HepG2 (cell line): Measurements from ENCODE around the gene EFHD2. TPM values are rescaled to one million over a fixed set of nuclear protein-coding genes. Genes with fewer than 3 reads are reported as not detected.

Source experiments
- ASH2L ChIP-seq: fragments of 300-600, 200-600 bp; sonication (generic); IDR thresholded peaks from 2 replicates; pipeline ENCODE4 v1.7.0; 2017; ENCODE audit warnings: low read depth, mild to moderate bottlenecking, moderate library complexity, mixed read lengths, low read length; ENCODE audit not compliant: insufficient read length
- CCDC6 ChIP-seq: sonication (generic); formaldehyde crosslinking; IDR thresholded peaks from 2 replicates; pipeline ENCODE4 v1.8.1; 2022; ENCODE audit warnings: mild to moderate bottlenecking, missing genetic modification reagents, moderate library complexity
- DNMT1 ChIP-seq: sonication (generic); formaldehyde crosslinking; IDR thresholded peaks from 2 replicates; pipeline ENCODE4 v1.5.1; 2020; ENCODE audit warnings: mild to moderate bottlenecking, missing genetic modification reagents
- EED ChIP-seq: sonication (generic); formaldehyde crosslinking; IDR thresholded peaks from 2 replicates; pipeline ENCODE4 v1.5.0; 2020; ENCODE audit warnings: mild to moderate bottlenecking, missing genetic modification reagents
- GFI1 ChIP-seq: sonication (generic); formaldehyde crosslinking; IDR thresholded peaks from 2 replicates; pipeline ENCODE4 v1.5.0; 2020; ENCODE audit warnings: missing genetic modification reagents, mild to moderate bottlenecking, borderline replicate concordance
- HNF4A ChIP-seq: sonication (generic); formaldehyde crosslinking; IDR thresholded peaks from 2 replicates; pipeline ENCODE4 v1.4.0; 2020; ENCODE audit warnings: missing genetic modification reagents
- HNRNPLL ChIP-seq: fragments of 200-400 bp; formaldehyde crosslinking; IDR thresholded peaks from 2 replicates; pipeline ENCODE4 v1.6.1; 2017; ENCODE audit warnings: mild to moderate bottlenecking, low read depth, low read length; ENCODE audit not compliant: poor library complexity, severe bottlenecking
- NAIF1 ChIP-seq: sonication (generic); formaldehyde crosslinking; IDR thresholded peaks from 2 replicates; pipeline ENCODE4 v1.5.0; 2020; ENCODE audit warnings: mild to moderate bottlenecking, missing genetic modification reagents, borderline replicate concordance
- PHF21A ChIP-seq: sonication (generic); formaldehyde crosslinking; IDR thresholded peaks from 2 replicates; pipeline ENCODE4 v1.5.0; 2020; ENCODE audit warnings: mild to moderate bottlenecking, missing genetic modification reagents
- RAD51 ChIP-seq: fragments of 450-650 bp; IDR thresholded peaks from 2 replicates; pipeline ENCODE4 v1.6.1; 2016; ENCODE audit warnings: borderline replicate concordance
- RCOR2 ChIP-seq: IDR thresholded peaks from 2 replicates; pipeline ENCODE4 v1.6.1; 2016; ENCODE audit warnings: missing biosample characterization, missing genetic modification reagents
- SCMH1 ChIP-seq: sonication (generic); formaldehyde crosslinking; IDR thresholded peaks from 2 replicates; pipeline ENCODE4 v1.9.0; 2021; ENCODE audit warnings: missing genetic modification reagents, mild to moderate bottlenecking, borderline replicate concordance
- ZMAT3 ChIP-seq: sonication (generic); formaldehyde crosslinking; conservative IDR thresholded peaks from 2 replicates; pipeline ENCODE4 v1.7.0; 2021; ENCODE audit warnings: missing genetic modification reagents
- ZNF205 ChIP-seq: IDR thresholded peaks from 2 replicates; pipeline ENCODE4 v1.6.1; 2018; ENCODE audit warnings: missing biosample characterization, missing genetic modification reagents
- ZNF251 ChIP-seq: sonication (generic); formaldehyde crosslinking; IDR thresholded peaks from 2 replicates; pipeline ENCODE4 v1.9.0; 2021; ENCODE audit warnings: mild to moderate bottlenecking, missing genetic modification reagents
- ZNF30 ChIP-seq: sonication (generic); formaldehyde crosslinking; IDR thresholded peaks from 2 replicates; pipeline ENCODE4 v1.5.0; 2020; ENCODE audit warnings: mild to moderate bottlenecking, missing genetic modification reagents
- ZNF333 ChIP-seq: sonication (generic); formaldehyde crosslinking; IDR thresholded peaks from 2 replicates; pipeline ENCODE4 v1.4.0; 2020; ENCODE audit warnings: mild to moderate bottlenecking, missing genetic modification reagents, borderline replicate concordance
- ZNF367 ChIP-seq: sonication (generic); formaldehyde crosslinking; IDR thresholded peaks from 2 replicates; pipeline ENCODE4 v1.4.0; 2020; ENCODE audit warnings: missing genetic modification reagents, borderline replicate concordance
- ZNF616 ChIP-seq: sonication (generic); formaldehyde crosslinking; IDR thresholded peaks from 2 replicates; pipeline ENCODE4 v1.5.0; 2020; ENCODE audit warnings: low read depth, mild to moderate bottlenecking, missing genetic modification reagents
- ZNF788 ChIP-seq: sonication (generic); formaldehyde crosslinking; IDR thresholded peaks from 2 replicates; pipeline ENCODE4 v1.5.0; 2020; ENCODE audit warnings: mild to moderate bottlenecking, missing genetic modification reagents, borderline replicate concordance
- polyA plus RNA-seq, 8 experiments: library from polyadenylated mRNA; depleted of rRNA in 3 of 8; stranded (reverse) in 7 of 8; unstranded in 1 of 8; fragments of >200 nt; fragmentation: Illumina TruSeq in 4 of 8; extraction: Trizol in 4 of 8; gene quantifications; 2 replicates each; pipeline versions ENCODE4 v1.2.1 to v1.2.3, GENCODE V29; 2011 to 2016; ENCODE audit warnings: low read depth in 4 of 8, missing spikeins in 1 of 8, mixed read lengths in 1 of 8; ENCODE audit not compliant: insufficient read depth in 1 of 8
- total RNA-seq, 5 experiments: library from RNA; depleted of rRNA; stranded (reverse); fragments of >200 nt; fragmentation: Illumina TruSeq; extraction: Trizol; gene quantifications; 2 replicates each; pipeline ENCODE4 v1.2.3, GENCODE V29; 2016; ENCODE audit warnings: low read depth in 1 of 5
- TF ChIP-seq, protein P1 (sequence below): sonication (generic); formaldehyde crosslinking; IDR thresholded peaks from 2 replicates; pipeline ENCODE4 v1.5.1; 2020; ENCODE audit warnings: mild to moderate bottlenecking, missing genetic modification reagents, moderate library complexity
- TF ChIP-seq, protein P2 (sequence below): IDR thresholded peaks from 2 replicates; pipeline ENCODE4 v1.6.1; 2012; ENCODE audit warnings: inconsistent platforms
- TF ChIP-seq, protein P3 (sequence below): IDR thresholded peaks from 2 replicates; pipeline ENCODE4 v1.6.1; 2012; ENCODE audit warnings: low read length, improper control_type of control experiment
- TF ChIP-seq, protein P4 (sequence below): sonication (generic); IDR thresholded peaks from 2 replicates; pipeline ENCODE4 v1.6.1; 2016; ENCODE audit warnings: low read depth, borderline replicate concordance

EFHD2 gene
- total and polyA plus RNA-seq, 2 of the 13 experiments (the other 11 are each of a cell fraction or from before 2014, with no cell fraction given): 9.4 to 12.7 TPM

DNA sequence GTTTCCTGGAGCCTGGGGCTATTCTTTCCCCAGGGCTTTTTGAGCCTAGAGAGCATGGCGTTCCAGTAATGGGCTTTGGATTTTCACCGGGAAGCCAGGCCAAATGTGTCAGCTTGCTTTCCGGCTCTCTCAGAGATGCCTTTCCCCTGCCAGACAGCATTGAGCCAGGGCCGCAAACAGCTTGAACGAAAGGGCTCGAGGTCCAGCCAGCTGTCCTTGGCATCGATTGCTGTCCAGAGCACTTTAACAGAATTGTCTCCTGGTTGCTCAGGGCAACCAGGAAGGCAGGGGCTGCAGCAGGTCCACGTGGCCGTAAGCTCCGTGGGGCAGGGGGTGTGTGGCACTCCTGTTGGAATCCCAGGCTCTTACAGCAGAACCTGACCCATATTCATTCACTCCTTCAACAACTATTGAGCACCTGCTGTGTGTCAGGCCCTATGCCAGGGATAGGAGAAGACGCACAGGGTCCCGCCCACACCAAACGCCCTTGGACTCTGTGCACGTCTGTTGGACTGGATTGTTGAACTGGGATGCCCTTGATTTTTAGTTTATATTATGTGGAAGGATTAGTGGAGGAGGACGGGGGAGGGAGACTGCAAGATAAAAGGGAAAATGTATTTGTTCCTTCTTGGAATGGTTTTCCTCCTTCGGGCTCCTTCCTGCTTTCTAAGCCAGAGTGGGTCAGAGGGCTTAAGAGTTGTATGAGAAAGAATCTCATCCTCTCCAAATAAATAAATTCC, 38.7 kb upstream of the EFHD2 start (continued):
- TF ChIP-seq, protein P1, sequence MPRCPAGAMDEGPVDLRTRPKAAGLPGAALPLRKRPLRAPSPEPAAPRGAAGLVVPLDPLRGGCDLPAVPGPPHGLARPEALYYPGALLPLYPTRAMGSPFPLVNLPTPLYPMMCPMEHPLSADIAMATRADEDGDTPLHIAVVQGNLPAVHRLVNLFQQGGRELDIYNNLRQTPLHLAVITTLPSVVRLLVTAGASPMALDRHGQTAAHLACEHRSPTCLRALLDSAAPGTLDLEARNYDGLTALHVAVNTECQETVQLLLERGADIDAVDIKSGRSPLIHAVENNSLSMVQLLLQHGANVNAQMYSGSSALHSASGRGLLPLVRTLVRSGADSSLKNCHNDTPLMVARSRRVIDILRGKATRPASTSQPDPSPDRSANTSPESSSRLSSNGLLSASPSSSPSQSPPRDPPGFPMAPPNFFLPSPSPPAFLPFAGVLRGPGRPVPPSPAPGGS (CRISPR knock-in tag): no peak; the same call in 1 of the 2 replicates
- TF ChIP-seq ZNF333 (CRISPR knock-in tag): no peak
- peak; percentile 51; the same call in 1 of the 2 replicates for TF ChIP-seq GFI1 (CRISPR knock-in tag)
- TF ChIP-seq, protein P2, sequence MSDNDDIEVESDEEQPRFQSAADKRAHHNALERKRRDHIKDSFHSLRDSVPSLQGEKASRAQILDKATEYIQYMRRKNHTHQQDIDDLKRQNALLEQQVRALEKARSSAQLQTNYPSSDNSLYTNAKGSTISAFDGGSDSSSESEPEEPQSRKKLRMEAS: peak; percentile 86
- TF ChIP-seq RAD51: no peak
- TF ChIP-seq HNF4A (CRISPR knock-in tag): peak; percentile 71
- TF ChIP-seq, protein P3, sequence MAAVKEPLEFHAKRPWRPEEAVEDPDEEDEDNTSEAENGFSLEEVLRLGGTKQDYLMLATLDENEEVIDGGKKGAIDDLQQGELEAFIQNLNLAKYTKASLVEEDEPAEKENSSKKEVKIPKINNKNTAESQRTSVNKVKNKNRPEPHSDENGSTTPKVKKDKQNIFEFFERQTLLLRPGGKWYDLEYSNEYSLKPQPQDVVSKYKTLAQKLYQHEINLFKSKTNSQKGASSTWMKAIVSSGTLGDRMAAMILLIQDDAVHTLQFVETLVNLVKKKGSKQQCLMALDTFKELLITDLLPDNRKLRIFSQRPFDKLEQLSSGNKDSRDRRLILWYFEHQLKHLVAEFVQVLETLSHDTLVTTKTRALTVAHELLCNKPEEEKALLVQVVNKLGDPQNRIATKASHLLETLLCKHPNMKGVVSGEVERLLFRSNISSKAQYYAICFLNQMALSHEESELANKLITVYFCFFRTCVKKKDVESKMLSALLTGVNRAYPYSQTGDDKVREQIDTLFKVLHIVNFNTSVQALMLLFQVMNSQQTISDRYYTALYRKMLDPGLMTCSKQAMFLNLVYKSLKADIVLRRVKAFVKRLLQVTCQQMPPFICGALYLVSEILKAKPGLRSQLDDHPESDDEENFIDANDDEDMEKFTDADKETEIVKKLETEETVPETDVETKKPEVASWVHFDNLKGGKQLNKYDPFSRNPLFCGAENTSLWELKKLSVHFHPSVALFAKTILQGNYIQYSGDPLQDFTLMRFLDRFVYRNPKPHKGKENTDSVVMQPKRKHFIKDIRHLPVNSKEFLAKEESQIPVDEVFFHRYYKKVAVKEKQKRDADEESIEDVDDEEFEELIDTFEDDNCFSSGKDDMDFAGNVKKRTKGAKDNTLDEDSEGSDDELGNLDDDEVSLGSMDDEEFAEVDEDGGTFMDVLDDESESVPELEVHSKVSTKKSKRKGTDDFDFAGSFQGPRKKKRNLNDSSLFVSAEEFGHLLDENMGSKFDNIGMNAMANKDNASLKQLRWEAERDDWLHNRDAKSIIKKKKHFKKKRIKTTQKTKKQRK: no peak
- TF ChIP-seq ZNF788 (CRISPR knock-in tag): 0 out of 2 replicates have a peak, but pooled peaks have one; percentile 30
- TF ChIP-seq, protein P4, sequence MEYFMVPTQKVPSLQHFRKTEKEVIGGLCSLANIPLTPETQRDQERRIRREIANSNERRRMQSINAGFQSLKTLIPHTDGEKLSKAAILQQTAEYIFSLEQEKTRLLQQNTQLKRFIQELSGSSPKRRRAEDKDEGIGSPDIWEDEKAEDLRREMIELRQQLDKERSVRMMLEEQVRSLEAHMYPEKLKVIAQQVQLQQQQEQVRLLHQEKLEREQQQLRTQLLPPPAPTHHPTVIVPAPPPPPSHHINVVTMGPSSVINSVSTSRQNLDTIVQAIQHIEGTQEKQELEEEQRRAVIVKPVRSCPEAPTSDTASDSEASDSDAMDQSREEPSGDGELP: peak; percentile 95
- TF ChIP-seq CCDC6 (CRISPR knock-in tag): no peak
- no peak for TF ChIP-seq ZNF205
- TF ChIP-seq ZNF251 (CRISPR knock-in tag): no peak
- TF ChIP-seq EED: no peak
- TF ChIP-seq PHF21A (CRISPR knock-in tag): no peak; the same call in 1 of the 2 replicates
- TF ChIP-seq ZNF30 (CRISPR knock-in tag): no peak
- TF ChIP-seq RCOR2 (CRISPR knock-in tag): peak; percentile 18; the same call in 1 of the 2 replicates
- TF ChIP-seq HNRNPLL: peak; percentile 28
- TF ChIP-seq DNMT1: no peak
- TF ChIP-seq ZNF616 (CRISPR knock-in tag): no peak
- no peak for TF ChIP-seq SCMH1 (CRISPR knock-in tag)
- TF ChIP-seq ZMAT3 (CRISPR knock-in tag): no peak
- no peak for TF ChIP-seq NAIF1 (CRISPR knock-in tag)
- peak; percentile 35 for TF ChIP-seq ASH2L
- TF ChIP-seq ZNF367 (CRISPR knock-in tag): no peak
